ENCODE data around the gene AMBP.

AMBP gene

DNA sequence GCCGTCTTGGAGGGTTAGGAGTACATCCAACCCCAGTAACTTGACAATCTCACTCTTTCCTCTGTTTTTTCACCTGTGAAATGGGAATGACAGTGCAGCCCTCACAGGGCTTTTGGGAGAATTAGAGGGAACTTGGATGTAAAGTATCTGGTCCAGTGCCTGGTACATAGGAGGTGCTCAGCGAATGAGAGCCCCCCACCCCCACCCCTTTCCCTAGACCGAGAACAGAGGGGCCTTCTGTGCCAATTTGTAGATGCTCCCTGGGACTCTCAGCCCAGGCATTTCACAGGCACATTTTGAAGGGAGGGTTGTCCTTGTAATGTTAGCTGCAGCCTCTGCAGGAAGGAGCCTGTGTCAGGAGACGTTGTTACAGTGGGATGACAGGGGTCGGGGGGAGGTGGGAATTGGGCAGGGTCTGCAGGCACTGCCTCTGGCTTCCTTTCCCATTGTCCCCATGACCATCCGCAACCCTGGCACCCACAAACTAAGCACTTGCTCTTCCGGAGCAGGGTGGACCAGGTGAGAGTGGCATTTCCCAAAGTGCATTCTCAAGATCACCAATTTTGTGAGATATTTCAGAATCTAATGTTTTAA is 47.0 kb downstream of the AMBP start:
- Histone ChIP-seq H3K4me1 (ENCODE audit: insufficient read depth, low read length, severe bottlenecking) (no peaks in the 10 kb centered on the region), H3K9ac (ENCODE audit: low read length) (no peak overlapping the region), H4K20me1 (ENCODE audit: insufficient read depth, low read length) (no peaks in the 10 kb centered on the region), H3K27ac (ENCODE audit: low read depth, low read length, poor library complexity, severe bottlenecking) (no peak overlapping the region), H3K79me2 (ENCODE audit: insufficient read depth, low read length) (no peaks in the 10 kb centered on the region), H3K9me2 (ENCODE audit: low read depth, low read length) (no peaks in the 10 kb centered on the region), H3K9me3 (ENCODE audit: low read length) (no peaks in the 10 kb centered on the region), H3K27me3 (ENCODE audit: insufficient read depth, low read length) (0 out of 2 replicates have a peak, but pooled peaks cover 3% of the 10 kb centered on the region), H3K36me3 (ENCODE audit: insufficient read depth, low read length) (no peaks in the 10 kb centered on the region), H3F3A (ENCODE audit: insufficient read depth, low read length) (no peaks in the 10 kb centered on the region), H2AFZ (ENCODE audit: low read length) (no peak overlapping the region), H3K4me2 (ENCODE audit: low read length) (no peak overlapping the region), H3K4me3 (ENCODE audit: low read depth, low read length, poor library complexity, severe bottlenecking) (no peak overlapping the region)
- TF ChIP-seq EZH2 (IDR thresholded peaks at IDR 0.05; ENCODE audit: borderline replicate concordance, low read length): no peak
- TF ChIP-seq, protein P1, sequence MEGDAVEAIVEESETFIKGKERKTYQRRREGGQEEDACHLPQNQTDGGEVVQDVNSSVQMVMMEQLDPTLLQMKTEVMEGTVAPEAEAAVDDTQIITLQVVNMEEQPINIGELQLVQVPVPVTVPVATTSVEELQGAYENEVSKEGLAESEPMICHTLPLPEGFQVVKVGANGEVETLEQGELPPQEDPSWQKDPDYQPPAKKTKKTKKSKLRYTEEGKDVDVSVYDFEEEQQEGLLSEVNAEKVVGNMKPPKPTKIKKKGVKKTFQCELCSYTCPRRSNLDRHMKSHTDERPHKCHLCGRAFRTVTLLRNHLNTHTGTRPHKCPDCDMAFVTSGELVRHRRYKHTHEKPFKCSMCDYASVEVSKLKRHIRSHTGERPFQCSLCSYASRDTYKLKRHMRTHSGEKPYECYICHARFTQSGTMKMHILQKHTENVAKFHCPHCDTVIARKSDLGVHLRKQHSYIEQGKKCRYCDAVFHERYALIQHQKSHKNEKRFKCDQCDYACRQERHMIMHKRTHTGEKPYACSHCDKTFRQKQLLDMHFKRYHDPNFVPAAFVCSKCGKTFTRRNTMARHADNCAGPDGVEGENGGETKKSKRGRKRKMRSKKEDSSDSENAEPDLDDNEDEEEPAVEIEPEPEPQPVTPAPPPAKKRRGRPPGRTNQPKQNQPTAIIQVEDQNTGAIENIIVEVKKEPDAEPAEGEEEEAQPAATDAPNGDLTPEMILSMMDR (IDR thresholded peaks at IDR 0.05; ENCODE audit: low read length): no peak

DNA sequence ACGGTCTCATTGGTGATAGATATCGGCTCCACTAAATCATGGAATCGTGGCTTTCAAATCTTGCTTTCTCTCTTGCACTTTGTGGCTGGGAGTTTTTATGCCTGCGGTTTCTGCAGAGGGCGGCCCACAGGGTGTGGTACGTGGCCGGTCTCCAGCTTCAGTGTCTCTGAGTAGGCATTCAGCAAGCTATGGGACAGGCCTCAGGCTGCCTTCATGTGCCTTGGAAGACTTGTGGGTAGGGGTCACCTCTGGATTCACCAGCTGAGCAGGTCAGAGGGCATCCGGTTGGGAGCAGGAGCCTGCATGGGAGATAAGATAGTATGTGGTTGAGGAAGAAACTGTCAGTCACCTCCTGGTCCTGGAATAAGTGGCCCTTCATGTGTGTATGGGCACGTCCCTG is 47.7 kb downstream of the AMBP start:
- H2AFZ ChIP-seq (ENCODE audit: low read length): no peak overlapping the region
- H3K9me2 ChIP-seq (ENCODE audit: low read depth, low read length): no peaks in the 10 kb centered on the region
- no peak overlapping the region for H3K9ac ChIP-seq (ENCODE audit: low read length)
- H3K9me3 ChIP-seq (ENCODE audit: low read length): no peaks in the 10 kb centered on the region
- no peak overlapping the region for H3K4me3 ChIP-seq (ENCODE audit: low read depth, low read length, poor library complexity, severe bottlenecking)
- no peaks in the 10 kb centered on the region for H3K36me3 ChIP-seq (ENCODE audit: insufficient read depth, low read length)
- TF ChIP-seq, protein P1 (IDR thresholded peaks at IDR 0.05; ENCODE audit: low read length): no peak
- TF ChIP-seq EZH2 (IDR thresholded peaks at IDR 0.05; ENCODE audit: borderline replicate concordance, low read length): no peak
- no peaks in the 10 kb centered on the region for H3F3A ChIP-seq (ENCODE audit: insufficient read depth, low read length)
- no peaks in the 10 kb centered on the region for H3K79me2 ChIP-seq (ENCODE audit: insufficient read depth, low read length)
- H3K27ac ChIP-seq (ENCODE audit: low read depth, low read length, poor library complexity, severe bottlenecking): no peak overlapping the region
- H3K4me2 ChIP-seq (ENCODE audit: low read length): no peak overlapping the region
- no peaks in the 10 kb centered on the region for H4K20me1 ChIP-seq (ENCODE audit: insufficient read depth, low read length)
- H3K27me3 ChIP-seq (ENCODE audit: insufficient read depth, low read length): 0 out of 2 replicates have a peak, but pooled peaks cover 3% of the 10 kb centered on the region
- H3K4me1 ChIP-seq (ENCODE audit: insufficient read depth, low read length, severe bottlenecking): no peaks in the 10 kb centered on the region

- no peaks in the 10 kb centered on the region for H3K79me2 ChIP-seq (ENCODE audit: insufficient read depth, low read length)
- no peak overlapping the region for H2AFZ ChIP-seq (ENCODE audit: low read length)
- H3K9ac ChIP-seq (ENCODE audit: low read length): no peak overlapping the region
- no peak overlapping the region for H3K27ac ChIP-seq (ENCODE audit: low read depth, low read length, poor library complexity, severe bottlenecking)
- no peaks in the 10 kb centered on the region for H3K9me2 ChIP-seq (ENCODE audit: low read depth, low read length)
- no peaks in the 10 kb centered on the region for H4K20me1 ChIP-seq (ENCODE audit: insufficient read depth, low read length)
- no peak overlapping the region for H3K4me2 ChIP-seq (ENCODE audit: low read length)
- H3K9me3 ChIP-seq (ENCODE audit: low read length): no peaks in the 10 kb centered on the region
- no peak for TF ChIP-seq EZH2 (IDR thresholded peaks at IDR 0.05; ENCODE audit: borderline replicate concordance, low read length)
- TF ChIP-seq, protein P1 (IDR thresholded peaks at IDR 0.05; ENCODE audit: low read length): no peak
- no peaks in the 10 kb centered on the region for H3K36me3 ChIP-seq (ENCODE audit: insufficient read depth, low read length)
- H3K4me3 ChIP-seq (ENCODE audit: low read depth, low read length, poor library complexity, severe bottlenecking): no peak overlapping the region
- H3F3A ChIP-seq (ENCODE audit: insufficient read depth, low read length): no peaks in the 10 kb centered on the region
- H3K4me1 ChIP-seq (ENCODE audit: insufficient read depth, low read length, severe bottlenecking): no peaks in the 10 kb centered on the region
- H3K27me3 ChIP-seq (ENCODE audit: insufficient read depth, low read length): 0 out of 2 replicates have a peak, but pooled peaks cover 2% of the 10 kb centered on the region
These were observed 48.6 kb downstream of the AMBP start for GRCh38 chr9:114029311-114030170.
